Stimulated activated CD4-positive, alpha-beta T cell treated with anti-CD3 and anti-CD28 coated beads, Interleukin-4, amount 100 ng/mL, for 1 hour (primary cell): ENCODE results near the gene CIAO2A.
"Not testable (repeated sequence)": the region's sequence is repeated elsewhere in the genome, so short reads cannot be mapped to it uniquely, and the experiment has no call there.

Experiments used
- DNase-seq: peaks from one replicate; pipeline ENCODE4 v3.0.0-alpha.2; 2020

Gene CIAO2A

DNA sequence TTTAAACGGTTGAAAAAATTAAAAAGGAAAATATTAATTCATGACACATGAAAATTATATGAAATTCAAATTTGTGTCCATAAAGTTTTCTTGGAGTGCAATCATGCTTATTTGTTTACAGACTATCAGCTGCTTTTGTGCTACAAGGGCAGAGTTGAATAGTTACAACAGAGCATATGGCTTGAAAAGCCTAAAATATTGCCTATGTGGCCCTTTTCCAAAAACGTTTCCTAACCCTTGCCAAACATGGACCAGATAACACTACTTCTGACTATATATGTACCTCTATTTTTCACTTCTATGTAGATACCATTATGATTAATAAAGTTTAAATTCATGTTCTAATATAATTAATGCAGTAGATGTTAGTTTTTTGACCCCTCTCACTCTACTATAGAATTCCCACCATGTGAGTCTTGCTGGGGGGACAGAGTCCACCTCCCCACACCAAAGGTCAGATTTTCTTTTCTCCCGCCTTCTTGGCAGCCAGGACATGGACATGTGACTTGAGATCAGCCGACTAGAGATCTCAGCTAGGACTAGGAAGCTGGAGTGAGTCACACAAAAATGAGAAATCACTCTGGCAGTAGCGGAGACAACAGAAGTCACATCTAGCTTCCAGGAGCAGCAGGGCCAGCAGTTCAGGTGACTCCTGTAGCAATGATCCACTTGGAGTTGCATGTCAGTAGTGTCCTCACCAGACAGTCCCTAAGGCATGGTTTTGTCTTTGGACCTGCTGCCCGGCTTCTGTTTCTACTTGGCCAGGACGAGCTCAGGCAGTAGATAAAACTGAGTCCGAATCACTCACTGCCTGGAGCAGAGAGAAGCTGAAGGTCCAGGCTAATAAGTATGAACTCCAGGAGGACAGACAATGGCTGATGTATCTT lies 22.4 kb downstream of the CIAO2A start:
- no peak for DNase-seq

DNA sequence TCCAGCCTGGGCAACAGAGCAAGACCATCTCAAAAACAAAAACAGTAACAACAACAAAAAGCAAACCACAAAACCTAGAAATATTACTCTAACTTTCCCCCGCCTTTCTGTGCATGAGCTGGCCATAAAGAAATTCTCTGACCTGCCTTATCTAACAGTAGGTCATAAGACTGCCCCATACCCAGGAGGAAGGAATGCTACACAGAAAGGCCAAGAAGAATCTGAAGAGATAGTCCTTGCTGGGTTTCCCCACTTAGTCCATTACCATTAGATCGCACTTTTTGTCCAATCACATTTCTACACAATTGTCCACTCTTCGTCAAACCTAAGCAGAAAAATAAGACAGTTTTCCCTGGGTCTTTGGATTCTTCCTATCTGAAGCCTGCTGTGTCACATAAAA lies 23.5 kb downstream of the CIAO2A start:
- DNase-seq, result no peak

DNA sequence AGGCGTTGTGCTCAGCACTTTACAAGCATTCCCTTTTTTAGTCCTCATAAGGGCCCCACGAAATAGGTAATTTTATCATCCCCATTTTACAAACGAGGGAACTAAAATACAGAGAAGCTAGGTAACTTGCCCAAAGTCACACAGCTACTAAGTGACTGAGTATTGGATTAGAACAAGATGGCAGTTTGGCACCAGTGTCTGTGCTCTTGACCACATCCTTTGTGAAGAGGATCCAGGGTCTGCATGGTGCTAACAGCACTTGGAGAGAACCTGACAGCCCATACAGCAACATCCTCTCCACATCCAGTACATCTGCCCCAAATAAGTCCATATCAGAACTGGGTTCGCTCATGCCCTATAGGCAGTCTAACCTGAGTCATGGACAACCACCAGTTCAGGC lies 25.5 kb downstream of the CIAO2A start:
- no peak for DNase-seq

GRCh38 chr15:64067564-64068030 lies 26.0 kb downstream of the CIAO2A start:
- DNase-seq, result peak; percentile 57

DNA sequence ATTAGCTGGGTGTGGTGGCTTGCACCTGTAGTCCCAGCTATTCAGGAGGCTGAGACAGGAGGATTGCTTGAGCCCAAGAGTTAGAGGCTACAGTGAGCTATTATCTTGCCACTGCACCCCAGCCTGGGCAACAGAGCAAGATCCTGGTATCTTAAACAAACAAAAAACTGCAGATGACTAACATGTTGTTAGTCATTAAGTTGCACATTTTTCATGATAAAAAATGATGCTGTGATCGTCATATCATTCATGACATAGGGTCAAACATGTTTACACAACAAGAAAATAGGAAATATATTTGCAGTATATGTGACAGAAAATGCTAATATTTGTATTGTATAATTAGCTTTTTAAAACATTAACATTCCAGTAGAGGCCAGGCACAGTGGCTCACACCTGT lies 27.2 kb downstream of the CIAO2A start:
- DNase-seq, result no peak

DNA sequence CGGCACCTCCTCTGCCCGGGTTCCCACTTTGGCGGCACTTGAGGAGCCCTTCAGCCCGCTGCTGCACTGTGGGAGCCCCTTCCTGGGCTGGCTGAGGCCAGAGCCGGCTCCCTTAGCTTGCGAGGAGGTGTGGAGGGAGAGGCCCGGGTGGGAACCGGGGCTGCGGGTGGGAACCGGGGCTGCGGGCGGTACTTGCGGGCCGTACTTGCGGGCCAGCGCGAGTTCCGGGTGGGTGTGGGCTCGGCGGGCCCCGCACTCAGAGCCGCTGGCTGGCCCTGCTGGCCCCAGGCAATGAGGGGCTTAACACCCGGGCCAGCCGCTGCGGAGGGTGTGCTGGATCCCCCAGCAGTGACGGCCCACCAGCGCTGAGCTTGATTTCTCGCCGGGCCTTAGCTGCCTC lies 32.9 kb downstream of the CIAO2A start:
- DNase-seq, result no peak

- DNase-seq, result not testable (repeated sequence)
These were observed 34.5 kb downstream of the CIAO2A start for GRCh38 chr15:64059104-64059503.

- no peak for DNase-seq
These were observed 35.4 kb downstream of the CIAO2A start for GRCh38 chr15:64058279-64058678.

DNA sequence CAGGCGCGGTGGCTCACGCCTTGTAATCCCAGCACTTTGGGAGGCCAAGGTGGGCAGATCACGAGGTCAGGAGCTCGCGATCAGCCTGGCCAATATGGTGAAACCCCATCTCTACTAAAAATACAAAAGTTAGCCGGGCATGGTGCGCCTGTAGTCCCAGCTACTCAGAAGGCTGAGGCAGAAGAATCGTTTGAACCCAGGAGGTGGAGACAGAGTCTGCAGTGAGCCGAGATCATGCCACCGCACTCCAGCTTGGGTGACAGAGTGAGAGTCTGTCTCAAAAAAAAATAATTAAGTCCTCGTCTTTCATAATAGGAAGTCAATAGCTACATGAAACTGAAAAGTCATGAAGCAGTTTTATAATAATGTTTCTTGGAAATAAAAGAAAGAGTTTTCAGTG lies 40.0 kb downstream of the CIAO2A start:
- not testable (repeated sequence) for DNase-seq

DNA sequence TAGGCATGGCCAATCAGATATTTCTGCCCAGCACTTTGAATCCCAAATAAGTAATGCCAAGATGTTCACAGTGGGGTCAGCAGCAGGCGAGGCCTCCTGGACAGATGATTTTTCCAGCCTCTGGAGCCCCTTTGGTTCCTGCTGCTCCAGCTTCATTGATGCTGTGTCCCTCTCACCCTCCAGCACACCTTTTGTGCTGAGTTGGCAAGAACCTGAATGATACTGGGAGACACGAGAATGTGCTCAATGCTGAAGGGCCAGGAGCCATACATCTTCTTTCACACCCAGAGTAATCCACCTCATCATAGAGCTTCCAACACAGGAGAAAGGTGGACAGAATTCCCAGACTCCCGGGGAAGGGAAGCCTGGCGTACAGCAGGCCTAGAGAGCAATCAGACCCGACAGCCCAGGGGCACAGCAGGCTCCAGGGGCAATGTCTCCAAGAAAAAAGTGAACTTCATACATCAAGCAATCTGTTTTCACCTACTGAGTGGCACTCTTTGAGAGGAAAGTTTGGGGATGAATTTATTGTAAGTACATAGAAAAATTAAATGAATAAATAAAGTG lies 40.6 kb downstream of the CIAO2A start:
- no peak for DNase-seq

DNA sequence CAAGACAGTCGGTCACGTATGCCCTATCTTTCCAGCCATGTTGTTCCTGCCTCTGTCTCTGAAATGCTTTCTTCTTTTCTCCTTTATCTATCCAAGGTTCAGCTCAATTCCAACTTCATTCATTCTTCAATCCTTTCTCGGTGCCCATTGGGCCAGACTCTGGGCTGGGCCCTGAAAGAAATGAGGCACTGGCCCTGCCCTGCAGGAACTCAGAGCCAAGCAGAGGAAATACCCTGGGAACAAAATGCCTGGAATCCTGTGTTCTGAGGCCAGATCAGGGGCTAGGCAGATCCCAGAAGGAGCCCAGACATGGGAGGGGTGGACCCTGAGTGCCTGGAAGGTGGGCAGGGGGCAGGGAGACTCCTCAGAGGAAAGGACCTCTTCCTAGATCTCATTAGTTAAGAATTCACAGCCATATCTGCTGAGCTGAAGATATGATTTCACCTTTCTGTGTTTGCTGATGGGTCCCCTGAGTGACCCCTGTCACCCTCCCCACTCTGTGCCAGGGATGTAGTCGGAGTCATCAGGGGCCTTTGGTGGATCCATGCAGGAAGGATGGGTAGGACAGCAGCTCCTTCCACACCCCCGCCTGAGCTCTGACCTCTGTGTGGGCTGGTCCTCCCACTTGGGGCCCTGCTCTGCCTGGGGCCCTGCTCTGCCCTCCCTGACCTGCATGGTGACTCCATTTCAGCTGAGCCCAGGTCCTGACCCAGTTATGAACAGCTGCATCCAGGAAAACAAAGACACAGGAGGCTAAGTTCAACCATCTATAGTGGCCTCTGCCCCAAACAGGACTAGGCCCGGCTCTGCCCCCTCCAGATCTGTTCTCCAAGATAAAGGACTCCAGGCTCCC lies 42.0 kb downstream of the CIAO2A start:
- no peak for DNase-seq

GRCh38 chr15:64051093-64051402 lies 42.6 kb downstream of the CIAO2A start:
- DNase-seq, result no peak

- no peak for DNase-seq
These were observed 43.2 kb downstream of the CIAO2A start for GRCh38 chr15:64050281-64051092.

DNA sequence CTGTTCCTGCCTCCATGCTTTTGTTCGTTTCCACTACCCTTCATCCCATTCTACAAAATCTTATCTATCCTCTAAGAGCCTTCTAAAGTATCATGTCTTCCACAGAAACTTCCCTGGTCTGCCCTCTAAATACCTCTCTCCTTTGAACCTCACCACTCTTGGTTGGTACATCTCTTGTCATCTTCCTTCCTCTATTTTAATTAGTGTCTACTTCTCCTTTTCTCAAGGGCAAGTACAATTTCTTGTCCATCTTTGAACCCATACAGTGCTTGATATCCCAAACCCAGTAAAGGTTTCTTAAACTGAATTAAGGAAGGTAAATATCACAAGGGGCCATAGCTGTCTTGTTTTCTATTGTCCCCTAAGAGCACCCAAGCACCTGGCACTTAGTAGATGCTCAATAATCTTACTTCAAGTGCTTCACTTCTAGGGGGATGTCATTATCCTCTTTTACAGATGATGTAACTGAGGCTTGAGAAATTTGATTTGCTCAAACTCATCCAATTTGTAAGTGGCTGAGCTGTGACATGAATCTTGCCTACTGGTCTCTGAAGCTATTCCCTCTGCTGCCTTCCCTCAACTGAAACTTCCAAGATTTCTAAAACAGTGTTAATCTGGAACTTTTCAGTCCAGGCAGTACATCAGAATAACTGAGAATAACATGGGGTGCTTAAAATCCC lies 44.7 kb downstream of the CIAO2A start:
- DNase-seq, result no peak

GRCh38 chr15:64046421-64047153 lies 47.1 kb downstream of the CIAO2A start, which contains the start of gene DAPK2:
Gene DAPK2 (minus strand): TSS chr15:64046485. CDS start chr15:64040261, 6,224 bp downstream.
- DNase-seq, result peak; percentile 68

- no peak for DNase-seq
These were observed 47.7 kb downstream of the CIAO2A start for GRCh38 chr15:64045774-64046420.

DNA sequence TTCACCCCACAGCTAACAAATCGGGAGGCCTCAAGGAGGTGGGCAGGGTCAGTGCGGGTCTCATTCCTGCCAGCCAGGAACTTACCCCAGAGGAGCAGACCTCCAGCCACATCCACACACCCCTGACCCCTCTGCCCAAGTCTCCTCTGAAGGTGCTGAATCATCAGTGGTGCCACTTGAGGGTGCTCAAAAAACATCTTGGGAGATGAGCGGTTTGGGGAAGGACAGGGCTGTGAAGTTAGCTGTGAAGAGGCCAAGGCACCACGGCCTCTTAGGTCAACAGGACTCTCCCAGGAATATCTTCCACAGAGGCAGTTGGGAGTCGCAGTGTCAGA lies 48.6 kb downstream of the CIAO2A start:
- no peak for DNase-seq

DNA sequence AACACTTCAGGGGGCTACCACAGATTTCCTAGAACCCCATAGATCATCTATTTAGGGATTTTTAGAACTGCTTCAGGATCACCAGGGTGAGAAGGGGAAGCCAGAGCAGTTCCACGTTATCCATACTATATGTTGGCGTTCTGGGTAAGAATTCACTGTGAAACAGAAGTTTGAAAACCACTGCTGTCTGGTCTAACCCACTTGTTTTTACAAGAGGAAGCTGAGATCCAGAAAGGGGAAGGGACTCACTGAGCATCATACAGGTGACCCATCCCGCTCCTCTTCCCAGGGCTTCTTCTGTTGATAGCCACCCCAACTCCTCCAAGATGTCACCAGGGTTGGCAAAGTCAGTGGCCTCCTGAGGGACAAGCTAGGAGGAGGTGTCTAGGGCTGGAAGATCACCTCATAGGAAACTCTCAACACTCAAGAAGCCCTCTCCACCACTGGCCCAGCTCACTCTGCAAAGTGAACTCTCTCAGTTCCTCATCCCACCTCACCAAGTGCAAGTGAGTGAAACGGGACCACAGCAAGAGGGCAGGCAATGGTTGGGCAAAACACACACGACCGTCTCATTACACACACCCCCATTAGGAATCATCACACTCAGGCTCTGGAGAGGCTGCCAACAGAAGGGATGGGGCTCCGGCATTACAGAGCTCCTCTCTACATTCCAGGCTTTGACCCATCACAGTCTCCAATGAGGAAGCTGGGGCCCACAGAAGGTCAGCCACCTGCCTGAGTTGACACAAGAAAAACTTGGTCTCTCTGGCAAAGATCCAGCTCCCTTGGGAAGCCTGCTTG lies 49.1 kb downstream of the CIAO2A start:
- DNase-seq, result no peak

- no peak for DNase-seq
These were observed 54.6 kb downstream of the CIAO2A start for GRCh38 chr15:64038878-64039610.
